Renal cortex interstitium (tissue), 11 donors: ENCODE measurements around the gene GAA. TPM values are rescaled to one million over a fixed set of nuclear protein-coding genes. Genes with fewer than 3 reads are reported as not detected.

Experiments used
- DNase-seq, 11 donors: peaks; one replicate each; pipeline ENCODE4 v3.0.0-alpha.2; 2013; ENCODE audit warnings: low read depth in 9 of 11, low spot score in 4 of 11; ENCODE audit errors: extremely low read depth in 1 of 11
- polyA plus RNA-seq, 3 donors: library from polyadenylated mRNA; unstranded; fragments of 120-200 nt; gene quantifications; one replicate each; pipeline ENCODE4 v1.2.1, GENCODE V29; 2013; ENCODE audit not compliant: insufficient read length in 3 of 3

GAA gene
- polyA plus RNA-seq, 3 donors: 24.5 to 54.1 (median 42.4) TPM

- DNase-seq: no peak
Observed at GRCh38 chr17:80099291-80100034, 1.9 kb upstream of the GAA start.

- DNase-seq: no peak
Observed at GRCh38 chr17:80100035-80100323, 1.4 kb upstream of the GAA start.

GRCh38 chr17:80101946-80102663 is 724 bp downstream of the GAA start:
- DNase-seq: no peak

GRCh38 chr17:80102664-80103448 is 1.5 kb downstream of the GAA start:
- DNase-seq: no peak

GRCh38 chr17:80103449-80104085 is 2.2 kb downstream of the GAA start:
- no peak for DNase-seq

GRCh38 chr17:80104321-80104955 is 3.1 kb downstream of the GAA start:
- peak in 5 of 11 donors; percentile 26 to 65 (median 51) for DNase-seq

- no peak for DNase-seq
Observed at GRCh38 chr17:80104956-80105375, 3.6 kb downstream of the GAA start.

GRCh38 chr17:80105762-80106161 is 4.4 kb downstream of the GAA start:
- DNase-seq: peak in 2 of 11 donors; percentile 12 to 28

GRCh38 chr17:80106176-80106575 is 4.8 kb downstream of the GAA start:
- peak in 2 of 11 donors; percentile 14 to 28 for DNase-seq

- DNase-seq: no peak
Observed at GRCh38 chr17:80106751-80107150, 5.4 kb downstream of the GAA start.

- DNase-seq: no peak
Observed at GRCh38 chr17:80107231-80108021, 6.0 kb downstream of the GAA start.

- DNase-seq: no peak
Observed at GRCh38 chr17:80108036-80108971, 6.9 kb downstream of the GAA start.

GRCh38 chr17:80109066-80109660 is 7.8 kb downstream of the GAA start:
- DNase-seq: no peak

GRCh38 chr17:80109713-80110446 is 8.5 kb downstream of the GAA start:
- DNase-seq: no peak

GRCh38 chr17:80110447-80110812 is 9.0 kb downstream of the GAA start:
- DNase-seq: no peak

GRCh38 chr17:80110927-80111701 is 9.7 kb downstream of the GAA start:
- DNase-seq: no peak
